ENCODE measurements around the gene VPS52. TPM values are rescaled to one million over a fixed set of nuclear protein-coding genes. Genes with fewer than 3 reads are reported as not detected.
A peak's percentile ranks its signal among the peaks of the same experiment; 100 is the strongest.

VPS52 gene
- total RNA-seq, 1 experiment from 2014 or later: 46.2 TPM

GRCh38 chr6:33207552-33208090 is 64.1 kb downstream of the VPS52 start:
- ChIA-PET POLR2A (ENCODE audit: unreplicated experiment) (interaction anchor here (0.6 kb wide), 1 partner anchor 42 kb away, joined by 5 read pairs; no protein-coding TSS in a partner anchor), CTCF (interaction anchor here (0.7 kb wide), 2 partner anchors 41 to 355 kb away, joined by 8 to 10 read pairs; no protein-coding TSS in a partner anchor)
- TF ChIP-seq CTCF (conservative IDR thresholded peaks at IDR 0.05): no peak
- no peak for TF ChIP-seq EZH2 (IDR thresholded peaks at IDR 0.05; ENCODE audit: low read depth)
- no peaks in the 10 kb centered on the region for H3K9me3 ChIP-seq (ENCODE audit: insufficient read depth, low read depth)
- peak overlapping the region; percentile 98 for H3K4me3 ChIP-seq
- peaks cover 29% of the 10 kb centered on the region for H3K4me1 ChIP-seq (replicated peaks; ENCODE audit: insufficient read depth)
- H3K9me2 ChIP-seq (ENCODE audit: insufficient read depth): no peaks in the 10 kb centered on the region
- H3F3A ChIP-seq (ENCODE audit: insufficient read depth, low read depth): peaks cover 40% of the 10 kb centered on the region; the same call in 1 of the 2 replicates
- peaks cover 10% of the 10 kb centered on the region for H3K79me2 ChIP-seq (ENCODE audit: low read depth)
- peak overlapping the region; percentile 95 for H3K4me2 ChIP-seq
- BruUV-seq (replicated peaks): no TSS peak
- H3K27ac ChIP-seq: peak overlapping the region; percentile 62
- no peaks in the 10 kb centered on the region for H4K20me1 ChIP-seq (ENCODE audit: insufficient read depth)
- peak in 1 of 2 experiments; percentile 38 for DNase-seq
- intact Hi-C loops (cut with micrococcal nuclease; ENCODE audit: unreplicated experiment): loop anchor here (10.0 kb wide), 2 partner anchors 67 to 207 kb away; partner anchors contain the start of genes B3GALT4, CUTA, PHF1 and RPS18
- peak overlapping the region; percentile 98 for H2AFZ ChIP-seq
- peaks cover 20% of the 10 kb centered on the region; the same call in 1 of the 2 replicates for H3K36me3 ChIP-seq (ENCODE audit: low read depth)
- H3K27me3 ChIP-seq (ENCODE audit: insufficient read depth, low read depth): no peaks in the 10 kb centered on the region

DNA sequence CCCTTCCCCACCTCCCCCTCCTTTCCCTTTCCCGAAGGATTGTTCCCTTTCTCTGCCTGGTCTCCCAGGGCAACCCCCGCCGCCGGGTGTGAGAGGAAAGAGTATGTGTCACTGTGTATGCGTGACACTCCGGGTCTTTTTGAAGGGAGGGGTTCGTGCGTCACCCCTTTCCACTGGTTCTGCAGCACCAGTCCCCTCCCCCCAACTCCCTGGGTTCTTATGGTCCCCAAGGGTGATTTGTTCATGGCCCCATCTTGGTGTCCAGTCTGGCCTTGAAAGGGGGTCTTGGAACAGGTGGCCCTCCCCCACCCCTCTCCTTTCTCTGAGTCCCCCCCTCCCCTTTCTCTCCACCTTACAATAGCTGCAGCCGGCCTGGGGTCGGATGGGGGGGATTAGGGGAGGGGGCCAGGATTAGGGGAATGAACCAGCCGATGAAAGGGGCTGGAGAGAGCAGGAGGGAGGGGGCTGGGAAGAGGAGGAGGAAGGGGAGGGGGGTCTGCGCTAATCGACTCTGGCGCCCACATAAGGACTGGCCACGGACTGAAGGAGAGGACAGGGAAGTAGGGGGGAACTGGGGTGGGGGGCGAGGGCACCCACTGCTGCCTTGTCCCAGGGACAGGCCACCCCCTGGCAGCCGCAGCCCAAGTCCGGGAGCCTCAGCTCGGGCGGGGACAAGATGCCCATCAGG is 64.7 kb downstream of the VPS52 start:
- H3K36me3 ChIP-seq (ENCODE audit: low read depth): peaks cover 26% of the 10 kb centered on the region
- H4K20me1 ChIP-seq (ENCODE audit: insufficient read depth): 0 out of 2 replicates have a peak, but pooled peaks cover 3% of the 10 kb centered on the region
- TF ChIP-seq CTCF (conservative IDR thresholded peaks at IDR 0.05): no peak
- H3K9me2 ChIP-seq (ENCODE audit: insufficient read depth): no peaks in the 10 kb centered on the region
- DNase-seq: peak in 1 of 2 experiments; percentile 42
- no peaks in the 10 kb centered on the region for H3K9me3 ChIP-seq (ENCODE audit: insufficient read depth, low read depth)
- no TSS peak for BruUV-seq (replicated peaks)
- no peak overlapping the region; the same call in 1 of the 2 replicates for H3K27ac ChIP-seq
- peak overlapping the region; percentile 98; the same call in 1 of the 2 replicates for H2AFZ ChIP-seq
- H3K4me3 ChIP-seq: peak overlapping the region; percentile 98
- H3K4me1 ChIP-seq (replicated peaks; ENCODE audit: insufficient read depth): peaks cover 34% of the 10 kb centered on the region
- peak overlapping the region; percentile 95 for H3K4me2 ChIP-seq
- H3F3A ChIP-seq (ENCODE audit: insufficient read depth, low read depth): peaks cover 39% of the 10 kb centered on the region; the same call in 1 of the 2 replicates
- intact Hi-C loops (cut with micrococcal nuclease; ENCODE audit: unreplicated experiment): loop anchor here (10.0 kb wide), 2 partner anchors 68 to 208 kb away; partner anchors contain the start of genes B3GALT4, CUTA, PHF1 and RPS18
- H3K79me2 ChIP-seq (ENCODE audit: low read depth): peaks cover 16% of the 10 kb centered on the region
- no peaks in the 10 kb centered on the region for H3K27me3 ChIP-seq (ENCODE audit: insufficient read depth, low read depth)
- POLR2A ChIA-PET (ENCODE audit: unreplicated experiment): no interaction called here
- CTCF ChIA-PET: interaction anchor here (0.7 kb wide), 2 partner anchors 42 to 355 kb away, joined by 8 to 10 read pairs; no protein-coding TSS in a partner anchor

DNA sequence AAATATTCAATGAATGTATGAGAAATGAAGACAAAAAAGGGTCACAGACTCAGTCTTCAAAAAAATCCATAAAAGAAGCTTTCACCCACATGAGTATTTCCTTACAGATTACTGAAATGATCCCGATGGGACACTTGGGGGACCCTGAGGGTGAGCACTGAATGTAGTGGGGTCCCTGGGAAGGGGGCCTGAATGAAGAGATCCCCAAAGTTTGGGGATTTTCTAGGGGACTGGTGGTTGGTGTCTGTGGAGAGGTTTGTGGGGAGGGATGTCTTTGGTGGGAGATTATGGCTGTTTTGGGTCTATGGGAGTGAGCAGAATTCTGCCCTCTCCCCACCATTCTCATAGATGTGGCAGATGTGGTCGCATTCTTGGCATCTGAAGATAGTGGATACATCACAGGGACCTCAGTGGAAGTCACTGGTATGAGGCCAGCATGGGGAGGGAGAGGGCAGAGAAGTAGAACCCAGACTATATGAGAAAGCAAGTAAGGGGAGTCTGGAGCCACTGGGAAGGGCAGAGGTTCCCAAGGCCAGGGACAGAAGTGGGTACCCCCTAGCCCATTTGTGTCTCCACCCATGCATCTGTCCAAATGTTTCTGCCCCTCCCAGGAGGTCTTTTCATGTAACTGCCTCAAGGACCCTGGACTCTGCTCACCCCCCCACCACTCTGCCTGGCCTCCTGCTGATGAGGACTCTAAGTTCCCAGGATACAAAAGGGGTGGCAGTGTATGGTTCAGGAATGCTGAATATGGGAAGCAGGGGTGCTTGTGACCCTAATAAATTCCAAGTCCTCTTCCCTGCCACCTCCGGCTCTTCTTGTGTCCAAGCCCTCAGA is 65.4 kb downstream of the VPS52 start:
- Histone ChIP-seq H3K4me3 (no peak overlapping the region), H3K9me2 (ENCODE audit: insufficient read depth) (no peaks in the 10 kb centered on the region), H4K20me1 (ENCODE audit: insufficient read depth) (peaks cover 6% of the 10 kb centered on the region; the same call in 1 of the 2 replicates), H3K27me3 (ENCODE audit: insufficient read depth, low read depth) (no peaks in the 10 kb centered on the region), H3K36me3 (ENCODE audit: low read depth) (peaks cover 29% of the 10 kb centered on the region), H2AFZ (no peak overlapping the region), H3K27ac (0 out of 2 replicates have a peak overlapping the region, but pooled peaks have one; percentile 14), H3K79me2 (ENCODE audit: low read depth) (peaks cover 23% of the 10 kb centered on the region), H3F3A (ENCODE audit: insufficient read depth, low read depth) (peaks cover 39% of the 10 kb centered on the region; the same call in 1 of the 2 replicates), H3K9me3 (ENCODE audit: insufficient read depth, low read depth) (no peaks in the 10 kb centered on the region), H3K4me2 (peak overlapping the region; percentile 88), H3K4me1 (replicated peaks; ENCODE audit: insufficient read depth) (peaks cover 38% of the 10 kb centered on the region)
- TF ChIP-seq EZH2 (IDR thresholded peaks at IDR 0.05; ENCODE audit: low read depth) (no peak), CTCF (conservative IDR thresholded peaks at IDR 0.05) (no peak)
- TSS peak; percentile 9 for BruUV-seq (replicated peaks)
- ChIA-PET POLR2A (ENCODE audit: unreplicated experiment) (interaction anchor here (0.5 kb wide), 1 partner anchor 44 kb away, joined by 5 read pairs; no protein-coding TSS in a partner anchor), CTCF (no interaction called here)
- DNase-seq: no peak
- intact Hi-C loops (cut with micrococcal nuclease; ENCODE audit: unreplicated experiment): loop anchor here (10.0 kb wide), 2 partner anchors 69 to 209 kb away; partner anchors contain the start of genes B3GALT4, CUTA, PHF1 and RPS18
